H1 (cell line): ENCODE data around the gene STAT3. TPM values are rescaled to one million over a fixed set of nuclear protein-coding genes. Genes with fewer than 3 reads are reported as not detected.
A peak's percentile ranks its signal among the peaks of the same experiment; 100 is the strongest.

Experiments
- CTCF ChIA-PET: fragments of 300-600 bp; sonication (Branson Sonifier 250); formaldehyde crosslinking; loops from one replicate; lab custom pipeline; 2021; ENCODE audit not compliant: partially characterized antibody; lab: Charles Lee
- POLR2A ChIA-PET: fragments of 300-600 bp; sonication (Branson Sonifier 250); formaldehyde crosslinking; loops from one replicate; lab custom pipeline; 2021; ENCODE audit warnings: inconsistent platforms; ENCODE audit not compliant: partially characterized antibody; lab: Charles Lee
- DNase-seq, 2 experiments: peaks; one replicate each; pipeline versions ENCODE4 v3.0.0 to v3.0.0-alpha.2; 2010 to 2022; ENCODE audit warnings: low spot score in 2 of 2, low read depth in 1 of 2, mixed read lengths in 1 of 2
- FAIRE-seq: peaks from 2 replicates; lab custom pipeline; 2011; peaks lifted over from hg19 to GRCh38; lab: Jason Lieb, UNC
- H2AFZ ChIP-seq: 2 replicates; pipeline ENCODE4 v1.8.1; 2012; ENCODE audit warnings: low read length, inconsistent platforms
- H2AK5ac ChIP-seq: 2 replicates; pipeline ENCODE4 v1.6.1; 2013; ENCODE audit warnings: low read depth, low read length
- H2BK120ac ChIP-seq: replicated peaks from 2 replicates; pipeline ENCODE3; 2013; ENCODE audit warnings: low read depth, low read length, inconsistent platforms
- H2BK12ac ChIP-seq: 2 replicates; pipeline ENCODE4 v1.6.1; 2013; ENCODE audit warnings: low read depth, low read length
- H2BK15ac ChIP-seq: 2 replicates; pipeline ENCODE4 v1.6.1; 2013; ENCODE audit warnings: low read length
- H2BK20ac ChIP-seq: 2 replicates; pipeline ENCODE4 v1.6.1; 2013; ENCODE audit warnings: low read length
- H2BK5ac ChIP-seq: 2 replicates; pipeline ENCODE4 v1.6.1; 2013; ENCODE audit warnings: low read depth, low read length
- H3K14ac ChIP-seq: 2 replicates; pipeline ENCODE4 v1.6.1; 2013; ENCODE audit warnings: inconsistent platforms; ENCODE audit not compliant: insufficient read length
- H3K18ac ChIP-seq: 2 replicates; pipeline ENCODE4 v1.6.1; 2013; ENCODE audit warnings: low read length; ENCODE audit errors: extremely low read depth
- H3K23ac ChIP-seq: 2 replicates; pipeline ENCODE4 v1.6.1; 2013; ENCODE audit warnings: inconsistent platforms; ENCODE audit not compliant: insufficient read length
- H3K23me2 ChIP-seq: 2 replicates; pipeline ENCODE4 v1.6.1; 2013; ENCODE audit warnings: low read depth, low read length
- H3K27ac ChIP-seq: 2 replicates; pipeline ENCODE4 v1.6.1; 2011; ENCODE audit warnings: low read depth, low read length, inconsistent platforms
- H3K27me3 ChIP-seq, 4 experiments: replicated peaks in 1 of 4; 1 replicate in 1 of 4; 2 replicates in 3 of 4; pipeline versions ENCODE4 v1.6.1 to v1.8.1; 2011 to 2013; ENCODE audit warnings: low read length in 3 of 4, mild to moderate bottlenecking in 3 of 4, inconsistent platforms in 2 of 4, mixed read lengths in 2 of 4, moderate library complexity in 1 of 4; ENCODE audit not compliant: control insufficient read depth in 3 of 4, insufficient read depth in 3 of 4; ENCODE audit errors: extremely low read depth in 1 of 4
- H3K36me3 ChIP-seq, 4 experiments: 2 replicates each; pipeline versions ENCODE4 v1.6.1 to v1.8.1; 2011 to 2013; ENCODE audit warnings: mild to moderate bottlenecking in 4 of 4, low read length in 3 of 4, moderate library complexity in 2 of 4, control low read depth in 1 of 4, inconsistent platforms in 1 of 4; ENCODE audit not compliant: insufficient read depth in 4 of 4, control insufficient read depth in 2 of 4
- H3K4ac ChIP-seq: replicated peaks from 2 replicates; pipeline ENCODE3; 2013; ENCODE audit warnings: low read length, low read depth, mixed read lengths, inconsistent platforms; ENCODE audit not compliant: insufficient read length
- H3K4me1 ChIP-seq, 4 experiments: replicated peaks in 1 of 4; 1 replicate in 1 of 4; 2 replicates in 3 of 4; pipeline versions ENCODE4 v1.6.1 to v1.8.1; 2011 to 2013; ENCODE audit warnings: low read length in 3 of 4, inconsistent platforms in 2 of 4, mixed read lengths in 1 of 4; ENCODE audit not compliant: insufficient read depth in 4 of 4, control insufficient read depth in 3 of 4
- H3K4me2 ChIP-seq, 2 experiments: 2 replicates each; pipeline versions ENCODE4 v1.6.1 to v1.8.1; 2011 to 2013; ENCODE audit warnings: low read depth in 2 of 2, low read length in 2 of 2, control low read depth in 1 of 2, inconsistent platforms in 1 of 2, mild to moderate bottlenecking in 1 of 2; ENCODE audit not compliant: insufficient read depth in 1 of 2
- H3K4me3 ChIP-seq, 4 experiments: fragments of 200-600, 300-600 bp in 1 of 4; sonication (generic), shearing (Covaris generic), sonication (Bioruptor Twin) in 1 of 4; 2 replicates each; pipeline versions ENCODE4 v1.5.1 to v1.8.1; 2011 to 2016; ENCODE audit warnings: low read length in 4 of 4, low read depth in 3 of 4, control low read depth in 2 of 4, inconsistent platforms in 2 of 4, mild to moderate bottlenecking in 2 of 4, mixed read lengths in 1 of 4, moderate library complexity in 1 of 4; ENCODE audit not compliant: insufficient read depth in 2 of 4; ENCODE audit errors: extremely low read depth in 1 of 4
- H3K56ac ChIP-seq: replicated peaks from 2 replicates; pipeline ENCODE3; 2013; ENCODE audit warnings: low read depth, mild to moderate bottlenecking, mixed read lengths, low read length, inconsistent platforms; ENCODE audit not compliant: insufficient read length
- H3K79me1 ChIP-seq: 2 replicates; pipeline ENCODE4 v1.6.1; 2013; ENCODE audit warnings: low read depth, low read length, control low read depth
- H3K79me2 ChIP-seq, 2 experiments: 2 replicates each; pipeline versions ENCODE4 v1.6.1 to v1.8.1; 2012 to 2013; ENCODE audit warnings: low read length in 2 of 2, mild to moderate bottlenecking in 2 of 2, inconsistent platforms in 1 of 2; ENCODE audit not compliant: insufficient read depth in 2 of 2, control insufficient read depth in 1 of 2
- H3K9ac ChIP-seq, 4 experiments: replicated peaks in 1 of 4; 1 replicate in 1 of 4; 2 replicates in 3 of 4; pipeline versions ENCODE4 v1.6.1 to v1.8.1; 2011 to 2013; ENCODE audit warnings: low read depth in 3 of 4, low read length in 3 of 4, control low read depth in 2 of 4, mild to moderate bottlenecking in 2 of 4, moderate library complexity in 2 of 4, inconsistent platforms in 1 of 4; ENCODE audit errors: extremely low read depth in 1 of 4
- H3K9me3 ChIP-seq, 2 experiments: 2 replicates each; pipeline versions ENCODE4 v1.6.1 to v1.8.1; 2012 to 2013; ENCODE audit warnings: mild to moderate bottlenecking in 2 of 2, moderate library complexity in 2 of 2, control low read depth in 1 of 2, inconsistent platforms in 1 of 2, low read depth in 1 of 2, low read length in 1 of 2, mixed read lengths in 1 of 2; ENCODE audit not compliant: insufficient read depth in 2 of 2
- H4K20me1 ChIP-seq, 2 experiments: replicated peaks in 1 of 2; 2 replicates each; pipeline versions ENCODE3 to v1.8.1; 2011 to 2013; ENCODE audit warnings: inconsistent platforms in 2 of 2, low read length in 2 of 2, mild to moderate bottlenecking in 1 of 2; ENCODE audit not compliant: insufficient read depth in 2 of 2, control insufficient read depth in 1 of 2
- H4K5ac ChIP-seq: 2 replicates; pipeline ENCODE4 v1.6.1; 2013; ENCODE audit warnings: low read length, low read depth, mixed read lengths, inconsistent platforms; ENCODE audit not compliant: insufficient read length
- H4K8ac ChIP-seq: 2 replicates; pipeline ENCODE4 v1.8.0; 2013; ENCODE audit warnings: mild to moderate bottlenecking, moderate library complexity, low read length, inconsistent platforms; ENCODE audit not compliant: insufficient read depth; ENCODE audit errors: extremely low read depth
- H4K91ac ChIP-seq: replicated peaks from 2 replicates; pipeline ENCODE3; 2013; ENCODE audit warnings: low read length, mixed read lengths, inconsistent platforms; ENCODE audit not compliant: insufficient read length
- BRCA1 ChIP-seq: IDR thresholded peaks from 2 replicates; pipeline ENCODE4 v1.6.1; 2012; ENCODE audit warnings: low read depth, low read length, improper control_type of control experiment
- CREB1 ChIP-seq: IDR thresholded peaks from 2 replicates; pipeline ENCODE4 v1.6.1; 2012; ENCODE audit warnings: inconsistent platforms
- GABPA ChIP-seq: IDR thresholded peaks from 2 replicates; pipeline ENCODE4 v1.6.1; 2011; ENCODE audit warnings: mild to moderate bottlenecking, low read length, moderate library complexity, borderline replicate concordance; ENCODE audit not compliant: insufficient read depth
- KDM5A ChIP-seq: fragments of 200-600 bp; IDR thresholded peaks from 2 replicates; pipeline ENCODE4 v1.7.1; 2012; ENCODE audit warnings: mild to moderate bottlenecking, low read length, inconsistent platforms, mixed read lengths
- RFX5 ChIP-seq: IDR thresholded peaks from 2 replicates; pipeline ENCODE4 v1.6.1; 2011; ENCODE audit warnings: low read depth, low read length, improper control_type of control experiment, borderline replicate concordance
- SIN3A ChIP-seq, 2 experiments: IDR thresholded peaks in 1 of 2; conservative IDR thresholded peaks in 1 of 2; 2 replicates each; pipeline ENCODE4 v1.6.1; 2011 to 2012; ENCODE audit warnings: low read length in 2 of 2, improper control_type of control experiment in 1 of 2, low read depth in 1 of 2, mild to moderate bottlenecking in 1 of 2
- YY1 ChIP-seq: IDR thresholded peaks from 2 replicates; pipeline ENCODE4 v1.6.1; 2011; ENCODE audit warnings: low read depth, mild to moderate bottlenecking, low read length
- ZNF274 ChIP-seq: IDR thresholded peaks from 2 replicates; pipeline ENCODE4 v1.7.0; 2012; ENCODE audit warnings: low read length, borderline replicate concordance; ENCODE audit errors: extremely low read depth
- WGBS, 2 experiments: shearing (Covaris generic) in 1 of 2; methylation state at CpG; one replicate each; pipeline versions ENCODE4 v1.1.6 to v1.1.7; 2013 to 2015; ENCODE audit warnings: low lambda C conversion rate in 2 of 2, mixed read lengths in 2 of 2, inconsistent platforms in 1 of 2, low coverage in 1 of 2, missing lambda C conversion rate in 1 of 2; ENCODE audit not compliant: insufficient replicate concordance in 2 of 2, insufficient coverage in 1 of 2, insufficient read length in 1 of 2; ENCODE audit errors: extremely low coverage in 1 of 2, missing lambda C conversion rate in 1 of 2; 5-methylcytosine and 5-hydroxymethylcytosine counted together
- polyA plus RNA-seq, 7 experiments: library from polyadenylated mRNA; depleted of rRNA in 3 of 7; stranded (reverse) in 5 of 7; unstranded in 2 of 7; fragments of >200 nt in 5 of 7; fragments of 200-250 nt in 2 of 7; gene quantifications; 1 replicate in 5 of 7; 2 replicates in 1 of 7; 4 replicates in 1 of 7; pipeline versions ENCODE4 v1.2.1 to v1.2.3, GENCODE V29; 2011 to 2013; ENCODE audit warnings: missing spikeins in 2 of 7, mixed read lengths in 2 of 7
- total RNA-seq: library from RNA; stranded (reverse); fragmentation: NEBNext Ultra II Directional; extraction: Animal tissue kit (Norgen Biotek cat#: 25700); gene quantifications from 2 replicates; pipeline ENCODE4 v1.2.1, GENCODE V29; 2021
- TF ChIP-seq, protein P1 (sequence below), 3 experiments: IDR thresholded peaks; 1 replicate in 2 of 3; 2 replicates in 1 of 3; pipeline versions ENCODE4 v1.5.1 to v1.6.1; 2011; ENCODE audit warnings: low read length in 3 of 3, mild to moderate bottlenecking in 3 of 3, inconsistent platforms in 2 of 3, low read depth in 1 of 3, moderate library complexity in 1 of 3; ENCODE audit not compliant: insufficient read depth in 1 of 3; ENCODE audit errors: control extremely low read depth in 1 of 3

Gene STAT3
- total and polyA plus RNA-seq, 2 of the 8 experiments (the other 6 are each of a cell fraction or from before 2014, with no cell fraction given) = 38.4 to 94.1 TPM

DNA sequence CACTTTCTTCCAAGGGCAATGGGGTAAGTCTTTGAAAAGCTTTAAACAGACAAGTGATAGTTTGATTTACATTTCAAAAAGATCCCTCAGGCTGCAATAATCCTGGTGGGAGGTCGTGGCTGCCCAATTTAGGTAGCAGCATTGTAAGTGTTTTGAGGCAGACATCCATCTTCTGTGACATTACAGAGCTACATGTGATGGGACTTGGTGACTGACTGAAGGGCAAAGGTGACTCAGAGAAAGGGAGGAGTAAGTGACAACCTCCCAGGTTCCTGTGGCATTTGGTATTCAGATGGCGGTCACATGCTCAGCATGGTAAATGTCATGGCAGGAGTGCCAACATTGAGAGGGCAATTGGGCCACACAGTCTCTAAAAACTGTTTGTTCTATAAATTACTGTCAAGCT, 26.5 kb downstream of the STAT3 start:
- no peak overlapping the region for H3K23ac ChIP-seq
- no peak overlapping the region for H4K91ac ChIP-seq
- no peak overlapping the region for H3K27ac ChIP-seq
- H2BK5ac ChIP-seq = no peak overlapping the region
- H4K5ac ChIP-seq = no peak overlapping the region
- peak overlapping the region in 1 of 4 experiments; percentile 24; a peak in 1 of 8 replicates for H3K4me3 ChIP-seq
- H2AK5ac ChIP-seq = no peak overlapping the region
- H2BK12ac ChIP-seq = no peak overlapping the region
- peak overlapping the region in 1 of 4 experiments; percentile 1; a peak in 1 of 7 replicates for H3K9ac ChIP-seq
- peaks cover 21% of the 10 kb centered on the region for H3K79me1 ChIP-seq
- 28% methylated on average over 2 of the region's 2 CpGs; no CpG with 5 or more reads in 1 of the 2 experiments for WGBS, 2 experiments
- peak overlapping the region; percentile 10 to 74; a peak in 3 of 4 replicates for H3K4me2 ChIP-seq
- peaks cover 4 to 22% (median 19%) of the 10 kb centered on the region in 4 experiments for H3K4me1 ChIP-seq
- H2BK15ac ChIP-seq = no peak overlapping the region
- CTCF ChIA-PET = interaction anchor here (0.6 to 1.1 kb wide), 5 partner anchors 10 to 83 kb away, joined by 3 read pairs; no protein-coding TSS in a partner anchor
- TF ChIP-seq SIN3A (conservative IDR thresholded peaks at IDR 0.05 in 1 of 2, IDR thresholded peaks at IDR 0.05 in 1 of 2; ENCODE audit: low read depth in 1 of 2, low read length in 2 of 2) (0 out of 4 replicates have a peak, but pooled peaks of 1 of the 2 experiments have one; percentile 18), RFX5 (no peak), YY1 (no peak), BRCA1 (no peak), ZNF274 (no peak), KDM5A (no peak), CREB1 (no peak), GABPA (no peak)
- TF ChIP-seq, protein P1, sequence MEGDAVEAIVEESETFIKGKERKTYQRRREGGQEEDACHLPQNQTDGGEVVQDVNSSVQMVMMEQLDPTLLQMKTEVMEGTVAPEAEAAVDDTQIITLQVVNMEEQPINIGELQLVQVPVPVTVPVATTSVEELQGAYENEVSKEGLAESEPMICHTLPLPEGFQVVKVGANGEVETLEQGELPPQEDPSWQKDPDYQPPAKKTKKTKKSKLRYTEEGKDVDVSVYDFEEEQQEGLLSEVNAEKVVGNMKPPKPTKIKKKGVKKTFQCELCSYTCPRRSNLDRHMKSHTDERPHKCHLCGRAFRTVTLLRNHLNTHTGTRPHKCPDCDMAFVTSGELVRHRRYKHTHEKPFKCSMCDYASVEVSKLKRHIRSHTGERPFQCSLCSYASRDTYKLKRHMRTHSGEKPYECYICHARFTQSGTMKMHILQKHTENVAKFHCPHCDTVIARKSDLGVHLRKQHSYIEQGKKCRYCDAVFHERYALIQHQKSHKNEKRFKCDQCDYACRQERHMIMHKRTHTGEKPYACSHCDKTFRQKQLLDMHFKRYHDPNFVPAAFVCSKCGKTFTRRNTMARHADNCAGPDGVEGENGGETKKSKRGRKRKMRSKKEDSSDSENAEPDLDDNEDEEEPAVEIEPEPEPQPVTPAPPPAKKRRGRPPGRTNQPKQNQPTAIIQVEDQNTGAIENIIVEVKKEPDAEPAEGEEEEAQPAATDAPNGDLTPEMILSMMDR (IDR thresholded peaks at IDR 0.05; ENCODE audit: control extremely low read depth in 1 of 3, insufficient read depth in 1 of 3, low read depth in 1 of 3, low read length in 3 of 3) = no peak
- no peaks in the 10 kb centered on the region for H3K27me3 ChIP-seq
- no peaks in the 10 kb centered on the region for H3K36me3 ChIP-seq
- no peaks in the 10 kb centered on the region for H3K9me3 ChIP-seq
- no peak overlapping the region for H2AFZ ChIP-seq
- H3K4ac ChIP-seq = no peak overlapping the region
- POLR2A ChIA-PET = interaction anchor here (0.9 to 1.9 kb wide), 4 partner anchors 30 to 61 kb away, joined by 3 to 8 read pairs (median 5); partner anchors contain the start of gene CAVIN1
- DNase-seq = no peak
- no peaks in the 10 kb centered on the region; the same call in 1 of the 2 replicates for H3K23me2 ChIP-seq
- H4K8ac ChIP-seq = no peak overlapping the region
- no peak overlapping the region for H3K56ac ChIP-seq
- H4K20me1 ChIP-seq = peaks cover 15 to 33% of the 10 kb centered on the region in 2 experiments
- H3K79me2 ChIP-seq = peaks cover 18 to 94% of the 10 kb centered on the region in 2 experiments
- no peak overlapping the region for H2BK20ac ChIP-seq
- H3K18ac ChIP-seq = no peak overlapping the region; the same call in 1 of the 2 replicates
- FAIRE-seq = no peak
- no peak overlapping the region for H3K14ac ChIP-seq
- H2BK120ac ChIP-seq = no peak overlapping the region
